Loucy (cell line): ENCODE data around the gene IL15RA.

Experiments used
- H2AFZ ChIP-seq: fragments of 200-600 bp; sonication (generic); 2 replicates; pipeline ENCODE4 v1.6.0; 2016; ENCODE audit warnings: antibody characterized with exemption, mild to moderate bottlenecking, low read length, moderate library complexity
- H3F3A ChIP-seq: fragments of 200-600 bp; 2 replicates; pipeline ENCODE4 v1.6.0; 2016; ENCODE audit warnings: antibody characterized with exemption, low read depth, mild to moderate bottlenecking
- H3K27me3 ChIP-seq: fragments of 200-600 bp; sonication (generic); 2 replicates; pipeline ENCODE4 v1.6.1; 2014; ENCODE audit warnings: low read length, mild to moderate bottlenecking; ENCODE audit not compliant: insufficient read depth, poor library complexity, severe bottlenecking
- H3K36me3 ChIP-seq: fragments of 200-600 bp; sonication (generic); 2 replicates; pipeline ENCODE4 v1.6.1; 2016; ENCODE audit warnings: low read length; ENCODE audit not compliant: insufficient read depth
- H3K4me1 ChIP-seq: fragments of 200-600 bp; sonication (generic); 2 replicates; pipeline ENCODE4 v1.5.1; 2014; ENCODE audit warnings: low read length, mild to moderate bottlenecking; ENCODE audit not compliant: insufficient read depth, poor library complexity, severe bottlenecking
- H3K4me2 ChIP-seq: fragments of 200-600 bp; sonication (generic); 2 replicates; pipeline ENCODE4 v1.6.0; 2014; ENCODE audit warnings: antibody characterized with exemption, low read length, low read depth, mild to moderate bottlenecking; ENCODE audit not compliant: poor library complexity, severe bottlenecking
- H3K4me3 ChIP-seq: fragments of 200-600 bp; sonication (generic); 2 replicates; pipeline ENCODE4 v1.5.1; 2014; ENCODE audit warnings: low read length, mild to moderate bottlenecking, mixed read lengths; ENCODE audit not compliant: poor library complexity, severe bottlenecking
- H3K79me2 ChIP-seq: fragments of 200-600 bp; sonication (generic); 2 replicates; pipeline ENCODE4 v1.6.1; 2014; ENCODE audit warnings: low read length; ENCODE audit not compliant: insufficient read depth
- H3K9ac ChIP-seq: fragments of 200-600 bp; sonication (generic); 2 replicates; pipeline ENCODE4 v1.6.0; 2014; ENCODE audit warnings: mild to moderate bottlenecking, low read depth, low read length, moderate library complexity; ENCODE audit not compliant: poor library complexity, severe bottlenecking
- H3K9me2 ChIP-seq: fragments of 200-600 bp; sonication (generic); replicated peaks from 2 replicates; pipeline ENCODE4 v1.6.1; 2016; ENCODE audit warnings: low read depth, low read length, mixed read lengths
- H3K9me3 ChIP-seq: fragments of 200-600 bp; sonication (generic); 2 replicates; pipeline ENCODE4 v1.6.1; 2014; ENCODE audit warnings: mild to moderate bottlenecking, antibody characterized with exemption, low read length, low read depth; ENCODE audit not compliant: insufficient read depth
- H4K20me1 ChIP-seq: fragments of 200-600 bp; sonication (generic); 2 replicates; pipeline ENCODE4 v1.6.0; 2014; ENCODE audit warnings: antibody characterized with exemption, low read length, mild to moderate bottlenecking; ENCODE audit not compliant: insufficient read depth, poor library complexity, severe bottlenecking
- EZH2phosphoT487 ChIP-seq: fragments of 200-600 bp; IDR thresholded peaks from 2 replicates; pipeline ENCODE4 v1.6.1; 2018; ENCODE audit warnings: antibody characterized with exemption, mild to moderate bottlenecking, moderate library complexity, borderline replicate concordance
- TF ChIP-seq, protein P1 (sequence below): fragments of 200-600 bp; sonication (generic); conservative IDR thresholded peaks from 2 replicates; pipeline ENCODE4 v1.5.1; 2014; ENCODE audit warnings: mild to moderate bottlenecking, antibody characterized with exemption, low read length

The IL15RA gene

DNA sequence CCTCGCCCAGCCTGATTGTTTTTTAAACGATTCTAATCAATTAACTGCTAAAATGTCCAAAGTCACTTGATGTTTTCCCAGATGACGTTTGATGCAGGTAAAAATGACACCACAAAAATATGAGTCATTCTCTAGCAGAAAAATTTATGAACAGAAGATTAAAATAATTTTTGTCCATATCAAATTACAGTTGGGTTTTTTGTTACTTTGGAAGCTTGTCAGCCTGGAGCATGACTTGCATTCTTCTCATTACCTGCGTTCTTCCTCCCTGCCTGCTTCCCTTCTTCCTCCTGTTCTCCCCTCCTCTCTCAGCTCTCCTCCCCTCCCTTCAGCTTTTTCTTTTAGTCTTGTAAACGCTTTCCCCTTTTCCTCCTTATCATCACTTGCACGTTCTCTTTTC lies 18.7 kb downstream of the IL15RA start:
- no peak overlapping the region for H2AFZ ChIP-seq
- H3K79me2 ChIP-seq = no peaks in the 10 kb centered on the region
- H3K4me1 ChIP-seq = no peaks in the 10 kb centered on the region
- H3K4me2 ChIP-seq = no peak overlapping the region
- H3K27me3 ChIP-seq = no peaks in the 10 kb centered on the region
- no peak overlapping the region for H3K4me3 ChIP-seq
- no peaks in the 10 kb centered on the region for H3F3A ChIP-seq
- H4K20me1 ChIP-seq = no peaks in the 10 kb centered on the region
- no peak overlapping the region for H3K9ac ChIP-seq
- no peaks in the 10 kb centered on the region for H3K9me2 ChIP-seq
- TF ChIP-seq EZH2phosphoT487 = no peak
- TF ChIP-seq, protein P1, sequence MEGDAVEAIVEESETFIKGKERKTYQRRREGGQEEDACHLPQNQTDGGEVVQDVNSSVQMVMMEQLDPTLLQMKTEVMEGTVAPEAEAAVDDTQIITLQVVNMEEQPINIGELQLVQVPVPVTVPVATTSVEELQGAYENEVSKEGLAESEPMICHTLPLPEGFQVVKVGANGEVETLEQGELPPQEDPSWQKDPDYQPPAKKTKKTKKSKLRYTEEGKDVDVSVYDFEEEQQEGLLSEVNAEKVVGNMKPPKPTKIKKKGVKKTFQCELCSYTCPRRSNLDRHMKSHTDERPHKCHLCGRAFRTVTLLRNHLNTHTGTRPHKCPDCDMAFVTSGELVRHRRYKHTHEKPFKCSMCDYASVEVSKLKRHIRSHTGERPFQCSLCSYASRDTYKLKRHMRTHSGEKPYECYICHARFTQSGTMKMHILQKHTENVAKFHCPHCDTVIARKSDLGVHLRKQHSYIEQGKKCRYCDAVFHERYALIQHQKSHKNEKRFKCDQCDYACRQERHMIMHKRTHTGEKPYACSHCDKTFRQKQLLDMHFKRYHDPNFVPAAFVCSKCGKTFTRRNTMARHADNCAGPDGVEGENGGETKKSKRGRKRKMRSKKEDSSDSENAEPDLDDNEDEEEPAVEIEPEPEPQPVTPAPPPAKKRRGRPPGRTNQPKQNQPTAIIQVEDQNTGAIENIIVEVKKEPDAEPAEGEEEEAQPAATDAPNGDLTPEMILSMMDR = no peak
- no peaks in the 10 kb centered on the region for H3K9me3 ChIP-seq
- no peaks in the 10 kb centered on the region for H3K36me3 ChIP-seq

DNA sequence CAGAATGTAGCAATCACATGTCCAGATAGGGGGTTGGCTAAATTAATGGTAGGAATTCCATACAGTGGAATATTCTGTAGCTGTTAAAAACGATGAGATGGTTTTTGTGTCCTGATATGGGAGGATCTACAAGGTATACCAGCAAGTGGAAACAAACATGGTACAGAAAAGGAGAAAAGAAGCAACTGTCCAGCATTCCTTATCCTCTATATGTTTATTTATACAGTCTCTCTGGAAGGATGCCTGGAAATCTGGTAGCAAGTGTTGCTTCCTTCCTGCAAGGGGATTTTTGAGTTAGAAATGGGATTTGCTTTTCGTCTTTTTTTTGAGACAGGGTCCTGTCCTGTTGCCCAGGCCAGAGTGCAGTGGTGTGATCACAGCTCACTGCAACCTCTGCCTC lies 19.3 kb downstream of the IL15RA start:
- no peaks in the 10 kb centered on the region for H3K9me2 ChIP-seq
- H3F3A ChIP-seq = no peaks in the 10 kb centered on the region
- no peak overlapping the region for H3K4me3 ChIP-seq
- no peak overlapping the region for H3K4me2 ChIP-seq
- TF ChIP-seq EZH2phosphoT487 = no peak
- TF ChIP-seq, protein P1 = no peak
- no peak overlapping the region for H3K9ac ChIP-seq
- no peaks in the 10 kb centered on the region for H3K36me3 ChIP-seq
- H3K4me1 ChIP-seq = no peaks in the 10 kb centered on the region
- no peaks in the 10 kb centered on the region for H4K20me1 ChIP-seq
- H3K27me3 ChIP-seq = no peaks in the 10 kb centered on the region
- no peaks in the 10 kb centered on the region for H3K79me2 ChIP-seq
- H2AFZ ChIP-seq = no peak overlapping the region
- no peaks in the 10 kb centered on the region for H3K9me3 ChIP-seq

DNA sequence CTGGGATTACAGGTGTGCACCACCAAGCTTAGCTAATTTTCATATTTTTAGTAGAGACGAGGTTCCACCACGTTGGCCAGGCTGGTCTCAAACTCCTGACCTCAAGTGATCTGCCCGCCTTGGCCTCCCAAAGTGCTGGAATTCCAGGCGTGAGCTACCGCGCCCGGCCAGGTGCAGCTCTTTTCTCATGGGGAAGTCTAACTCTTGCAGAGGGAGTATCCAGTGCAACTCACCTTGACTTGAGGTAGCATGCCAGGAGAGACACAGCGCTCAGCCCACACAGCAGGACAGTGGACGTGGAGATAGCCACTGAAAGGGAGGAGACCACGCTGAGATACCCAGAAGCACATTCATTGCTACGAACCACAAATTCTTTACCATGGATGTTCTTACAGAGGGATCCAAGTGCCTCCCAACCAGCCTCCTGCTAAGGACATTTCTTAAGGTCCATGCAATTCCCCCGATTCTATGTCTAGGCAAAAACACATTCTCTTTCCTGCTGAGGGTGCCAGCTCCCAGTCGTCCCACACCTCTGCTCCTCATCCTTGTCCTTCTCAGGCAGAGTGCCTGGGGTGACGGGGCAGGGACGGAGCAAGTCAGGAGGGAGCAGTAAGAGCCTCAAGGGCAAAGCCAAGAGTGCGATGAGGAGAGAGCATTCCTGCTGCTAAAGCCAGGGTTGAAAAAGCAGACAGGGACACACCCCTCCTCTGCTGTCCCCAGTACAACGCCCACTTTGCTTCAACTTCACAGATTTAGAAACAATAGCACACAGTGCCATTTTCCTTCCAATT lies 21.0 kb downstream of the IL15RA start:
- H3K4me3 ChIP-seq = no peak overlapping the region
- H4K20me1 ChIP-seq = no peaks in the 10 kb centered on the region
- no peaks in the 10 kb centered on the region for H3K27me3 ChIP-seq
- no peaks in the 10 kb centered on the region for H3K36me3 ChIP-seq
- H3K79me2 ChIP-seq = no peaks in the 10 kb centered on the region
- H3K9me2 ChIP-seq = no peaks in the 10 kb centered on the region
- H3K9me3 ChIP-seq = no peaks in the 10 kb centered on the region
- no peaks in the 10 kb centered on the region for H3K4me1 ChIP-seq
- no peak overlapping the region for H3K9ac ChIP-seq
- H3K4me2 ChIP-seq = no peak overlapping the region
- no peak overlapping the region for H2AFZ ChIP-seq
- no peaks in the 10 kb centered on the region for H3F3A ChIP-seq
- TF ChIP-seq, protein P1 = no peak
- no peak for TF ChIP-seq EZH2phosphoT487
